RWPE2 (cell line): ENCODE results near the gene USP44.

Source experiments
- ATAC-seq: fragments of 200-7000 bp; cut with Tn5 transposase; 3 replicates; pipeline ENCODE4 v1.9.1; 2021; ENCODE audit warnings: low read depth
- DNase-seq: peaks from one replicate; pipeline ENCODE4 v3.0.0-alpha.2; 2020; ENCODE audit warnings: low spot score
- H3K27ac ChIP-seq: fragments of 450-650 bp; 2 replicates; pipeline ENCODE4 v1.5.1; 2017; ENCODE audit warnings: mild to moderate bottlenecking; ENCODE audit not compliant: poor library complexity, severe bottlenecking
- H3K27me3 ChIP-seq: fragments of 250-450 bp; sonication (Bioruptor Pico); 2 replicates; pipeline ENCODE4 v1.5.1; 2021; ENCODE audit warnings: mild to moderate bottlenecking, moderate library complexity; ENCODE audit not compliant: insufficient read depth, poor library complexity, severe bottlenecking
- H3K36me3 ChIP-seq: fragments of 250-450 bp; sonication (Bioruptor Pico); 2 replicates; pipeline ENCODE4 v1.5.1; 2020; ENCODE audit warnings: low read depth, mild to moderate bottlenecking, moderate library complexity
- H3K4me1 ChIP-seq: fragments of 250-450 bp; sonication (Bioruptor Pico); 2 replicates; pipeline ENCODE4 v1.5.1; 2021; ENCODE audit warnings: mild to moderate bottlenecking, moderate library complexity; ENCODE audit not compliant: insufficient read depth, poor library complexity, severe bottlenecking
- H3K4me3 ChIP-seq: fragments of 250-450 bp; sonication (Bioruptor Pico); 2 replicates; pipeline ENCODE4 v1.5.1; 2021; ENCODE audit warnings: mild to moderate bottlenecking, moderate library complexity; ENCODE audit not compliant: severe bottlenecking
- H3K9me3 ChIP-seq: fragments of 250-450 bp; sonication (Bioruptor Pico); 2 replicates; pipeline ENCODE4 v1.5.1; 2021; ENCODE audit warnings: mild to moderate bottlenecking, moderate library complexity; ENCODE audit not compliant: severe bottlenecking
- TF ChIP-seq, protein P1 (sequence below): fragments of 450-650 bp; IDR thresholded peaks from one replicate; pipeline ENCODE4 v1.5.1; 2017; ENCODE audit warnings: mild to moderate bottlenecking, moderate library complexity; ENCODE audit not compliant: poor library complexity, severe bottlenecking

The USP44 gene

DNA sequence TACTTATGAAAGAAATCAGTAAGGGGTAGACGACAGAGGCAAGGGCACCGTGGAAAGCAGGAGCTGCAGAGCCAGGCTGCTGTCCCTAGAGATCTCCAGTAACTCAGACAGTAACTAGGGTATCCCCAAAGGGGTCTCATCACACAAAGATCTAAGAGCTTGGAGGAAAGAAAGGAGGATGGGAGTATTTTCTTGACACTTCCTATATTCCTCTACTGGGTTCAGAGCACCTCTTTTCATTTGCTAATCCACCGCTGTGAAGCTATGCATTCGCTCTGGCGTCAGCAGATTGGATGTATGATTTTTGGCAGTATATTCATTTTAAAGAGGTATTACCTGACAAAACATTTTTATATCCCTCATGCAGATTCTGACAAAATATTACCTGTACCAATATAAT, 12.6 kb downstream of the USP44 start:
- DNase-seq (no peak), ATAC-seq (no peak)
- TF ChIP-seq, protein P1, sequence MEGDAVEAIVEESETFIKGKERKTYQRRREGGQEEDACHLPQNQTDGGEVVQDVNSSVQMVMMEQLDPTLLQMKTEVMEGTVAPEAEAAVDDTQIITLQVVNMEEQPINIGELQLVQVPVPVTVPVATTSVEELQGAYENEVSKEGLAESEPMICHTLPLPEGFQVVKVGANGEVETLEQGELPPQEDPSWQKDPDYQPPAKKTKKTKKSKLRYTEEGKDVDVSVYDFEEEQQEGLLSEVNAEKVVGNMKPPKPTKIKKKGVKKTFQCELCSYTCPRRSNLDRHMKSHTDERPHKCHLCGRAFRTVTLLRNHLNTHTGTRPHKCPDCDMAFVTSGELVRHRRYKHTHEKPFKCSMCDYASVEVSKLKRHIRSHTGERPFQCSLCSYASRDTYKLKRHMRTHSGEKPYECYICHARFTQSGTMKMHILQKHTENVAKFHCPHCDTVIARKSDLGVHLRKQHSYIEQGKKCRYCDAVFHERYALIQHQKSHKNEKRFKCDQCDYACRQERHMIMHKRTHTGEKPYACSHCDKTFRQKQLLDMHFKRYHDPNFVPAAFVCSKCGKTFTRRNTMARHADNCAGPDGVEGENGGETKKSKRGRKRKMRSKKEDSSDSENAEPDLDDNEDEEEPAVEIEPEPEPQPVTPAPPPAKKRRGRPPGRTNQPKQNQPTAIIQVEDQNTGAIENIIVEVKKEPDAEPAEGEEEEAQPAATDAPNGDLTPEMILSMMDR: no peak
- Histone ChIP-seq H3K27me3 (no peaks in the 10 kb centered on the region), H3K4me1 (no peaks in the 10 kb centered on the region), H3K4me3 (no peak overlapping the region), H3K9me3 (no peaks in the 10 kb centered on the region), H3K27ac (no peak overlapping the region), H3K36me3 (peaks cover 5% of the 10 kb centered on the region; the same call in 1 of the 2 replicates)

DNA sequence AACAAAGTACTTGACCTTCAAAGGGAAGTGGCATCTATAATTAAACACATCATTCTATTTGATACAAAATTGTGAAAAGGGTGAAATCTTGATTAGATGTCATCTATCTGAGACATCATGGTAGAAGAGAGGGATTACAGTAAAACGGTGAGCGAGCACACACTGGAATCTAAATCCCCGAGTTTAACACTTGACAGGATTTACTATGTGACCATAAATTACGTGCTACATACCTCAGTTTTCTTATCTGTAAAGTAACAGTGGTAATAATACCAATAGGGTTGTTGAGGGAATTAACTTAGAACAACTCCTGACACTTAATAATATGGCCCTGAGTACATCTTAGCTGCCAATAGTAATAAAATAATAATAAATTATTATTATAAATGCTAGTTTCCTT, 13.3 kb downstream of the USP44 start:
- H3K4me1 ChIP-seq: no peaks in the 10 kb centered on the region
- H3K4me3 ChIP-seq: no peak overlapping the region
- ATAC-seq: no peak
- H3K27me3 ChIP-seq: no peaks in the 10 kb centered on the region
- H3K9me3 ChIP-seq: no peaks in the 10 kb centered on the region
- TF ChIP-seq, protein P1: no peak
- H3K27ac ChIP-seq: no peak overlapping the region
- no peak for DNase-seq
- H3K36me3 ChIP-seq: peaks cover 5% of the 10 kb centered on the region; the same call in 1 of the 2 replicates

DNA sequence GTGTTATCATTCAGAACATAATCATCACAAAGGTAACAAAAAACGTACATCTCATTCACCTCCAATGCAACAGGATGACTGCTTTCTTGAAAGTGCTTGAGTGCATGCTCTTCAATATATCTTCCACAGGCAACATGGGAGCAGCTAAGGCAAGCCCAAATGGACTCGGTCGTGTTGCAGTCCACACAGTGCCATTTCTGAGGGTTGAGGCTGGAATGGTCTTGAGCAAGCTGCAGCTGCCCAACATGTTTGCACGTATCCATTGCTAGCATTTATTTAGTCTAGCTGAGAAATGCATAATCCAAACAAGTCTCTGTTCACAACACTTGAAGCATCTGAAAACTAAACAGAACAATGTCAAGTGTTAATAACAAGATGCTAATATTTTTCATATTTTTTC, 17.3 kb downstream of the USP44 start:
- peaks cover 5% of the 10 kb centered on the region; the same call in 1 of the 2 replicates for H3K36me3 ChIP-seq
- DNase-seq: no peak
- no peak overlapping the region for H3K27ac ChIP-seq
- TF ChIP-seq, protein P1: no peak
- no peak for ATAC-seq
- H3K4me1 ChIP-seq: no peaks in the 10 kb centered on the region
- no peaks in the 10 kb centered on the region for H3K27me3 ChIP-seq
- H3K4me3 ChIP-seq: no peak overlapping the region
- no peaks in the 10 kb centered on the region for H3K9me3 ChIP-seq

DNA sequence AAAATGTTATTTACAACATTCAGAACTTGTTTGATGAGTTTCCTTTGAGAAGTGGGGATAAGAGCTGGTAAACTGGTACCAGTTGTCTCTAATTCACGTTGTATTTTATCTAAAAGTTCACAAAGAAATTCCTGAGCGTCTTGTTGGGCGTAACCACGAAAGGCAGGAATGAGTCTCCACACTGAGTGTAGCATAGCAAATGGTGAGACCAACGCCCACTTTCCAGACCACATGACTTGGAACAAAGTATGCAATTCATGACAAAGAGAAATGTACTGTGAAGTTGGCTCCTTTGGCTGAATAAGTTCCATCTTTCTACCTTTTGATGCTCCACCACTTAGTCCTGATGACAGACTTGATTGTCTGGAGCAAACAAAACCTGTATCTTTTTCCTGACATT, 18.4 kb downstream of the USP44 start:
- no peaks in the 10 kb centered on the region for H3K9me3 ChIP-seq
- TF ChIP-seq, protein P1: no peak
- no peaks in the 10 kb centered on the region for H3K27me3 ChIP-seq
- no peak for DNase-seq
- no peak overlapping the region for H3K4me3 ChIP-seq
- H3K4me1 ChIP-seq: no peaks in the 10 kb centered on the region
- H3K36me3 ChIP-seq: peaks cover 5% of the 10 kb centered on the region; the same call in 1 of the 2 replicates
- H3K27ac ChIP-seq: no peak overlapping the region
- ATAC-seq: peak; percentile 45; the same call in 1 of the 3 replicates

DNA sequence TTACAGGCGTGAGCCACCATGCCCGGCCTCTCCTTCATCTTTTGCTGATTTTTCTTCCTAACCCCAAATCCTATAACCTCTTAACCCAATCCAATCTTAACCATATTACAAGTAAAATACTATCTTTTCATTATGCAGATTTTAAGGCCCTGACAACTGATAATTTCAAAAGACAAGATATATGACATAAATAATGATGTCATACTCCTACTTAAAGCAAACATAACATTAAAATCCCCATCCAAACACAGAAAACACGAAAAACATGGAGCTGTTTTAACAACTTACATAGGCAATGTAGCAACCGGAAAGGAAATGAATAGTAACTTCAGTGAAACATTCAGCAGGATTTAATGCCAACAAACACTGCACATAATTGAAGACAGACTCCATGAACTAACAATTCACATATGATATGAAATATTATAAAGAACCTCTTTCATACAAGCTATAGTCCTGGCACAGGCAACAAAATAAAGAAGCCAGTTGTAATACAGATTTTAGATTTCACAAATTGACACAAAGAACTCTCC, 21.5 kb downstream of the USP44 start:
- DNase-seq: no peak
- H3K36me3 ChIP-seq: no peaks in the 10 kb centered on the region

More for the DNA sequence above, 21.5 kb downstream of the USP44 start:
- H3K4me3 ChIP-seq: no peak overlapping the region
- ATAC-seq: no peak
- H3K4me1 ChIP-seq: no peaks in the 10 kb centered on the region
- TF ChIP-seq, protein P1: no peak
- H3K27me3 ChIP-seq: no peaks in the 10 kb centered on the region
- no peaks in the 10 kb centered on the region for H3K9me3 ChIP-seq
- no peak overlapping the region for H3K27ac ChIP-seq
